DMS153 treated with DMSO at 0.1 percent for 48 hours (cell line): ENCODE results near the gene CGGBP1.
"Not testable (repeated sequence)": the region's sequence is repeated elsewhere in the genome, so short reads cannot be mapped to it uniquely, and the experiment has no call there.

ENCODE experiments used
- DNase-seq: peaks from one replicate; lab custom pipeline; 2025; ENCODE audit not compliant: unreplicated experiment; lab: John Stamatoyannopoulos, UW

CGGBP1 gene

GRCh38 chr3:88034491-88035275 is 24.1 kb downstream of the CGGBP1 start:
- no peak for DNase-seq

GRCh38 chr3:88033808-88034207 is 25.0 kb downstream of the CGGBP1 start:
- DNase-seq: no peak

- DNase-seq: no peak
Measured at GRCh38 chr3:88033079-88033478, 25.7 kb downstream of the CGGBP1 start.

GRCh38 chr3:88032245-88032644 is 26.6 kb downstream of the CGGBP1 start:
- DNase-seq: no peak

- peak; percentile 32 for DNase-seq
Measured at GRCh38 chr3:88031642-88032077, 27.1 kb downstream of the CGGBP1 start.

GRCh38 chr3:88030210-88030609 is 28.6 kb downstream of the CGGBP1 start:
- DNase-seq: no peak

GRCh38 chr3:88028876-88029275 is 29.9 kb downstream of the CGGBP1 start:
- no peak for DNase-seq

- no peak for DNase-seq
Measured at GRCh38 chr3:88025001-88025552, 33.7 kb downstream of the CGGBP1 start.

- DNase-seq: no peak
Measured at GRCh38 chr3:88019024-88019423, 39.8 kb downstream of the CGGBP1 start.

GRCh38 chr3:88015656-88016055 is 43.1 kb downstream of the CGGBP1 start:
- not testable (repeated sequence) for DNase-seq

GRCh38 chr3:88013592-88013991 is 45.2 kb downstream of the CGGBP1 start:
- DNase-seq: no peak

GRCh38 chr3:88010810-88011209 is 48.0 kb downstream of the CGGBP1 start:
- DNase-seq: no peak

GRCh38 chr3:88009066-88009465 is 49.7 kb downstream of the CGGBP1 start:
- DNase-seq: no peak

- no peak for DNase-seq
Measured at GRCh38 chr3:88005066-88005465, 53.7 kb downstream of the CGGBP1 start.

GRCh38 chr3:88003115-88003755 is 55.6 kb downstream of the CGGBP1 start:
- DNase-seq: peak; percentile 5

GRCh38 chr3:88002448-88002847 is 56.4 kb downstream of the CGGBP1 start:
- DNase-seq: no peak
